ENCODE data around the gene MBP.

The MBP gene

DNA sequence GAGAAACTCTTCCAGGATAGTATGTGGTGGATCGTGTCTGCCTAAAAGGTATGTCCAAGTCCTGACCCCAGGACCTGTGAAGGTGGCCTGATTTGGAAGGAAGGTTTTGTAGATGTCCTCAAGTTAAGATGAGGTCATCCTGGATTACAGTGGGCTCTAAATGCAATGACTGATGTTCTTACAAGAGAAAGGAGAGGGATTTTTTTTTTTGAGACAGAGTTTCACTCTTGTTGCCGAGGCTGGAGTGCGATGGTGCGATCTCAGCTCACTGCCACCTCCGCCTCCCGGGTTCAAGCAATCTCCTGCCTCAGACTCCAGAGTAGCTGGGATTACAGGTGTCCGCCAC, 19.9 kb downstream of the MBP start:
- H3K27ac ChIP-seq = no peak overlapping the region
- TF ChIP-seq ZFX (IDR thresholded peaks at IDR 0.05) = no peak

DNA sequence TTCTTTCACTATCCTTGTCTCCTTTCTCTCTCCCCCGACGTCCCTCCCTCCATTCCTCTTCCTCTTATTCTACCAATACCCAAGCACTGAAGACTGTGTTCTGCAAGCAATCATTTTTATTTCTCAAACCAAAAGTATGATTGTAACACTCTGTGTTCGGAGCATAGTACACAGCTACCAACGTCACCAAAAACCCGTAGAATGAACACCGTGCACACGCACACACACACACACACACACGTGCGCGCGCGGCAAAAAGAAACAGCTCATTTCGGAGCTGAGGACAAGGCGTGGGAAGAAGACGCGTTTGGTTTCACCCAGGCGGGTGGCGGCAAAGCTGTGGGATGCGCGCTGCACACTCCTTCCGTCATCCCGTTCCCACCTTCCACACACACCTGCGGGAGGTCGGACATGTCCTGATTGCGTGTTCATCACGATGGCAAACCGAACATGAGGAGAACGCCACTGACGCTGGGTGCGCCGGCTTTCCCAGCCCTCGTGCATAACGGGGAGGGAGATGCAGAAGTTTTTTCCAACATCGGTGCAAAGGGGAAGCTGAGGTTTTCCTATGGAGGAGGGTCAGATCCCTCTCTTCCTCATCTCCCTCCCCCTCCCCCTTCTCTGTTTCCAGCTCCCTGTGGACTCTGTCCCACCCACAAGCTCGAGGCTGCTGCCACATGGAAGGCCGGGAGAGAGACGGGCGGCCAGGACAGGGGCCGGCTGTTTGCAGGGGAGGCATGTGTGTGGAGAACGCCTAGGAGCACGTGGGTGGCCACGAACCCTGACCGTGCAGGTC, 20.4 kb downstream of the MBP start:
- TF ChIP-seq ZFX (IDR thresholded peaks at IDR 0.05) = no peak
- TF ChIP-seq, protein P1, sequence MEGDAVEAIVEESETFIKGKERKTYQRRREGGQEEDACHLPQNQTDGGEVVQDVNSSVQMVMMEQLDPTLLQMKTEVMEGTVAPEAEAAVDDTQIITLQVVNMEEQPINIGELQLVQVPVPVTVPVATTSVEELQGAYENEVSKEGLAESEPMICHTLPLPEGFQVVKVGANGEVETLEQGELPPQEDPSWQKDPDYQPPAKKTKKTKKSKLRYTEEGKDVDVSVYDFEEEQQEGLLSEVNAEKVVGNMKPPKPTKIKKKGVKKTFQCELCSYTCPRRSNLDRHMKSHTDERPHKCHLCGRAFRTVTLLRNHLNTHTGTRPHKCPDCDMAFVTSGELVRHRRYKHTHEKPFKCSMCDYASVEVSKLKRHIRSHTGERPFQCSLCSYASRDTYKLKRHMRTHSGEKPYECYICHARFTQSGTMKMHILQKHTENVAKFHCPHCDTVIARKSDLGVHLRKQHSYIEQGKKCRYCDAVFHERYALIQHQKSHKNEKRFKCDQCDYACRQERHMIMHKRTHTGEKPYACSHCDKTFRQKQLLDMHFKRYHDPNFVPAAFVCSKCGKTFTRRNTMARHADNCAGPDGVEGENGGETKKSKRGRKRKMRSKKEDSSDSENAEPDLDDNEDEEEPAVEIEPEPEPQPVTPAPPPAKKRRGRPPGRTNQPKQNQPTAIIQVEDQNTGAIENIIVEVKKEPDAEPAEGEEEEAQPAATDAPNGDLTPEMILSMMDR (conservative IDR thresholded peaks at IDR 0.05) = no peak
- H3K27ac ChIP-seq = no peak overlapping the region

DNA sequence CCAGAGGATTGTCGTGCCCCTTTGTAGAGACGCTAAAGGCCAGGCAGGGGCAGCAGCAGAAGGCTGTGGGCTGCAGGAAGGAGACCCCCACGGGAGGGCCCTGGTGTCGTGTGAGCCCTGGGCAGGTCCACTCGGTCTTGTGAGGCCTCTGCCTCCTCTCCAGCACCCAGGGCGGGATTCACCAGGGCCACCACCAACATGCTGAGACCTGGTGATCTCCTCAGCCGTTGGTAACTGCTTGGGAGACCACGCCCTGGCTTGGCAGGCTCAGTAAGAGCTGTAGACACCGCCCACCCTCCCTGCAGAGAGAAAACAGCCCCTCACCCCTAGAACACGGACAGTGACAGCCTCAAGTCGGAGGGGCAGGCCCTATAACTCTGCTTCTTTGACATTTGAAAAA, 21.1 kb downstream of the MBP start:
- H3K27ac ChIP-seq = no peak overlapping the region; the same call in 1 of the 2 replicates

DNA sequence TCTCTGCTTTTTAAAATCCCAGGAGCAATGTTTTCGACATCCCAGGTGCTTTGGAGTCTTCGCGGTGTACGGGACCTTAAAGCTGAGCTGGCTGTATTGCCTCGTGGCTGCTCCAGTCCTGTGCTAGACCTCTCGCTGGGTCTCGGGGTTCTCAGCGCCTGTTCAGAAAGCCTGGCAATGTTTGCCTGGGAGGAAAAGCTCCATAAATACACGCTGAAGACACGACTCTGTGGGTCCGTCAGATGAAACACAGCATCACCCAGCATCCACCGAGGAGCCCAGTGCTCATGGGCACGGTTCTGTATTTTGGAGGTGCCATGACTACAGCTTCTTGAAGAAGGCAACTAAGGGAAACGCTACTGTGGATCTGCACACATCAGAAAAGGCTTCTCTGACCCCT, 21.6 kb downstream of the MBP start:
- TF ChIP-seq, protein P1 (conservative IDR thresholded peaks at IDR 0.05) = no peak
- no peak for TF ChIP-seq ZFX (IDR thresholded peaks at IDR 0.05)
- H3K27ac ChIP-seq = no peak overlapping the region

More for the DNA sequence above, 21.1 kb downstream of the MBP start:
- TF ChIP-seq ZFX (IDR thresholded peaks at IDR 0.05) = no peak
- TF ChIP-seq, protein P1 (conservative IDR thresholded peaks at IDR 0.05) = no peak

- H3K27ac ChIP-seq = no peak overlapping the region
- TF ChIP-seq, protein P1 (conservative IDR thresholded peaks at IDR 0.05) = no peak
- no peak for TF ChIP-seq ZFX (IDR thresholded peaks at IDR 0.05)
Observed at GRCh38 chr18:77110400-77110799, 22.2 kb downstream of the MBP start.

GRCh38 chr18:77109648-77110019, 22.9 kb downstream of the MBP start:
- TF ChIP-seq, protein P1 (conservative IDR thresholded peaks at IDR 0.05) = no peak
- TF ChIP-seq ZFX (IDR thresholded peaks at IDR 0.05) = no peak

GRCh38 chr18:77108821-77109647, 23.5 kb downstream of the MBP start:
- TF ChIP-seq, protein P1 (conservative IDR thresholded peaks at IDR 0.05) = no peak
- TF ChIP-seq ZFX (IDR thresholded peaks at IDR 0.05) = no peak
- no peak overlapping the region for H3K27ac ChIP-seq

More at GRCh38 chr18:77109648-77110019, 22.9 kb downstream of the MBP start:
- no peak overlapping the region for H3K27ac ChIP-seq

Data from C4-2B (cell line).